HEK293T (cell line): ENCODE results near the gene OSBPL2.

Experiments used
- ARNT ChIP-seq: fragments of 450-650 bp; IDR thresholded peaks from 2 replicates; pipeline ENCODE4 v1.6.1; 2017; ENCODE audit warnings: mild to moderate bottlenecking
- BHLHE40 ChIP-seq: fragments of 450-650 bp; IDR thresholded peaks from 2 replicates; pipeline ENCODE4 v1.6.1; 2016; ENCODE audit warnings: mild to moderate bottlenecking, moderate library complexity, borderline replicate concordance
- CTBP1 ChIP-seq: fragments of 450-650 bp; IDR thresholded peaks from 2 replicates; pipeline ENCODE4 v1.6.1; 2016; ENCODE audit warnings: borderline replicate concordance
- ELF4 ChIP-seq: fragments of 450-650 bp; IDR thresholded peaks from 2 replicates; pipeline ENCODE4 v1.6.1; 2017; ENCODE audit warnings: antibody characterized with exemption
- FOXA1 ChIP-seq: fragments of 450-650 bp; IDR thresholded peaks from 2 replicates; pipeline ENCODE4 v1.6.1; 2016; ENCODE audit warnings: mild to moderate bottlenecking
- FOXK2 ChIP-seq: fragments of 450-650 bp; IDR thresholded peaks from 2 replicates; pipeline ENCODE4 v1.6.1; 2016; ENCODE audit warnings: mild to moderate bottlenecking
- FOXM1 ChIP-seq: fragments of 450-650 bp; IDR thresholded peaks from 2 replicates; pipeline ENCODE4 v1.6.1; 2017; ENCODE audit warnings: mild to moderate bottlenecking, borderline replicate concordance
- HDGF ChIP-seq: fragments of 450-650 bp; IDR thresholded peaks from 2 replicates; pipeline ENCODE4 v1.6.1; 2017; ENCODE audit warnings: antibody characterized with exemption, borderline replicate concordance
- NFRKB ChIP-seq: fragments of 450-650 bp; IDR thresholded peaks from 2 replicates; pipeline ENCODE4 v1.6.1; 2016; ENCODE audit warnings: mild to moderate bottlenecking, moderate library complexity
- SP1 ChIP-seq: fragments of 450-650 bp; IDR thresholded peaks from 2 replicates; pipeline ENCODE4 v1.6.1; 2017
- TARDBP ChIP-seq: fragments of 450-650 bp; IDR thresholded peaks from 2 replicates; pipeline ENCODE4 v1.6.1; 2016
- TF ChIP-seq, protein P1 (sequence below): fragments of 450-650 bp; IDR thresholded peaks from 2 replicates; pipeline ENCODE4 v1.6.1; 2016

DNA sequence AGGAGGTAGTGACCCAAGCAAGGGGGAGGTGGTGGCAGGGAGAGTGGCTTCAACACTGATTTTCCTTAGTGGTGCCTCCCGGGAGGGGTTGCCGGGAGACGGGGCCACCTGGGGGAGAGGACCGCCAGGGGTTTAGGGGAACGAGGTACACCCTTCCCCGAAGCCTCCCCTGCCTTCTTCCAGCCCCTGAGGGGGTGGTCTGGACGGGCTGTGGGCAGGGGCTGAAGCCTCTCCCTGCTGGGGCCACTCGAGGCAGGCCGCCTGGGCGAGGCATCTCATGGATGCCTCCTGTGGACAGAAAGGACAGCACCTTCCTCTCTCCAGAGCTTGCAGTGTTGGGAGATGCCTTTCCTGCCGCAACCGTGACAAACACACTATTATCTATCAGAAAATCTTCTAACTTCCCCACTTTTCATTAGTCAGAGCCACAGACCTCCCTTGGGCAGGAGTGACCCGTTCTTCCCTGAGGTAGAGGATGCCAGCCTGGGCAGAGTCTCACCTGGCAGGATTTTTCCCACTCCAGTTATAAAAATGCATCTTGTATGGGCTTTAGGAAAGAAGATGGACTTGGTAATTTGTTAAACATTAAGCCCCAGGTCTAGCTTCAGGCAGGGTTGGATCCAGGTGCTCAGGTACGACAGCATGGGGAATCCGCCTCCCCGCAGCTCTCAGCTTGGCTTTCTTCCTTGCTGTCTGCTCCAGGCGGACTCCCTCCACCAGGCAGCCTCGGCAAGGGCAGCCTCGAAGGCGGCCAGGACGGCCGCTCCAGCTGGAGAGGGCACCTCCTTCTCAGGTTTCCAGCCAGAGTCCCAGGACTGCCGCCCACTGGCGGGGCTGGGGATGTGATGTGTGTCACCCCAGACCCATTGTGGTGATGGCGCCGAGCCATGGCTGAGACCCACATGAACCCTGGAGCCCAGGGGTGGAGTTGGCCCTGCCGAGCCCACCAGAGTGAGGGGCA is 29.2 kb upstream of the OSBPL2 start:
- TF ChIP-seq FOXA1, result no peak
- no peak for TF ChIP-seq HDGF
- TF ChIP-seq BHLHE40, result no peak
- no peak for TF ChIP-seq FOXK2
- TF ChIP-seq SP1, result no peak
- no peak for TF ChIP-seq NFRKB
- TF ChIP-seq ARNT, result no peak
- no peak for TF ChIP-seq FOXM1
- TF ChIP-seq CTBP1, result no peak
- TF ChIP-seq TARDBP, result no peak
- TF ChIP-seq ELF4, result no peak
- TF ChIP-seq, protein P1, sequence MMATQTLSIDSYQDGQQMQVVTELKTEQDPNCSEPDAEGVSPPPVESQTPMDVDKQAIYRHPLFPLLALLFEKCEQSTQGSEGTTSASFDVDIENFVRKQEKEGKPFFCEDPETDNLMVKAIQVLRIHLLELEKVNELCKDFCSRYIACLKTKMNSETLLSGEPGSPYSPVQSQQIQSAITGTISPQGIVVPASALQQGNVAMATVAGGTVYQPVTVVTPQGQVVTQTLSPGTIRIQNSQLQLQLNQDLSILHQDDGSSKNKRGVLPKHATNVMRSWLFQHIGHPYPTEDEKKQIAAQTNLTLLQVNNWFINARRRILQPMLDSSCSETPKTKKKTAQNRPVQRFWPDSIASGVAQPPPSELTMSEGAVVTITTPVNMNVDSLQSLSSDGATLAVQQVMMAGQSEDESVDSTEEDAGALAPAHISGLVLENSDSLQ, result no peak
